Mesenteric fat pad (tissue), 1 donor: ENCODE measurements around the gene PDZRN3. TPM values are rescaled to one million over a fixed set of nuclear protein-coding genes. Genes with fewer than 3 reads are reported as not detected.

Source experiments
- DNase-seq: peaks from one replicate; pipeline ENCODE4 v3.0.0-alpha.2; 2020; ENCODE audit warnings: low spot score
- total RNA-seq: library from RNA; stranded (reverse); fragmentation: NEBNext Ultra II Directional; extraction: Animal tissue kit (Norgen Biotek cat#: 25700); gene quantifications from one replicate; pipeline ENCODE4 v1.2.1, GENCODE V29; 2021
- donor health status: DM: yes; HTN: yes; CAD: no.

Gene PDZRN3
- total RNA-seq, 1 donor from 2014 or later, result 52.8 TPM

DNA sequence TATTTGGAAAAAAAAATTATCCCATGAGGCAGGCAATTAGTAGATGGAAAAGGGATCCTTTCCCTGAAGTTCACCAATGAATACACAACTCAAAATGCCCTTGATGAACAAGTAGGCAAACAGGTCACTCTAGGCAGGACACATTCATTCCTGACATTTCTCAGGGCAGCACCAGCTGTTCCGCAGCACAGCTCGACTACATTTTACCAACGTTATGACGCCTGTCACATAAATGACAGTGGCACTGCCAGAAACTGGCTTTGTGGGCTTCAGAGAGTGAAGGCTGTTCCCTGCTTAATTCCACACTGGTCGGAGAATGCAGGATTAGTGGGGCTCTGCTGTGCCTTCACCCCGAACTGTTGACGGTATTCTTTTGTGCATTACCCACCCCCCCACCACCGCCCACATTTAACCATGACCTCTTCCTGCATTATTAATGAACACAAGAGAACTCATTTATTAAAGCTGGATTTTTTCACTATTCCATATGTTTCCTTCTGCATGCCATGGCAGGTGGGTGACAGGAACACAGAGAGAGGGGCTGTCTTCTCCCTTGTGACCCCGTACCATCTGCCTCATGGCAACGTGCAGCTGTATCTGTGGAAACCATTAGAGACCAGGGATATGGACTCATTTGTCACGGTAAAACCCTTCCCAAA lies 197.6 kb downstream of the PDZRN3 start:
- DNase-seq, result no peak

DNA sequence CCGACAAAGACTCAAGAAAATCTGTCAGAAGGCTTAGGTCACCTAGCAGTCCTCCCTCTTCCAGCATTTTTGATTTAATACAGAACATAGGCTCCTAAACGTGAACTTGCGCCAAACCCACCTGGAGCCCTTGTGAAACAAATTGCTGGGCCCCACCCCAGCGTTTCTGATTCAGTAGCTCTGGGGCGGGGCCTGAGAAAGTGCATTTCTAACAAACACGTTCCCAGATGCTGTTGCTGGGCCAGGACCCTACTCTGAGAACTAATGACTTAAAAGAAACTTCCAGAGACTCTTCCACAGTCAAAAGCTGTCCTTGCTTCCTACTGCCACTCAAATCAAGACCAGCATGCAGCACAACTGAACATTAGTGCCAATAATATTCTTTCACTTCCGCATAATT lies 198.1 kb downstream of the PDZRN3 start:
- no peak for DNase-seq

DNA sequence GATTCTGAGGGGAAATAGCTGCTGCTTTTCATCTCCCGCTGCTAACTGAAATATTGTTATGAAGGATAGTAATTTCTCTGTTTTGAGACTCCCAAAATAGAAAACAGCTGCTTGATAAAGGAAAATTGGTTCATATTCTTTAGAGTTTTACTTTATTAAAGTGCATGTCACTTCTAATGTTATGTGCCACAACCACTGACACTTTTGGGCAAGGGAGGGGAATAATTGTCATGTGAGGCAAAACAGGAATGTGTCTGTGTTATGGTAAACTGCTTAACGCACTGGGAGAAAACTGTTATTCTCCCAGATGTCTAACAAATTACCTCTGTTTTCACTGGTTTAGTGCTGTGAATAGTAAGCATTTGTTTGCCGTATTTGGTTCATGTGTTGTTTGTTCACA lies 201.6 kb downstream of the PDZRN3 start:
- no peak for DNase-seq

DNA sequence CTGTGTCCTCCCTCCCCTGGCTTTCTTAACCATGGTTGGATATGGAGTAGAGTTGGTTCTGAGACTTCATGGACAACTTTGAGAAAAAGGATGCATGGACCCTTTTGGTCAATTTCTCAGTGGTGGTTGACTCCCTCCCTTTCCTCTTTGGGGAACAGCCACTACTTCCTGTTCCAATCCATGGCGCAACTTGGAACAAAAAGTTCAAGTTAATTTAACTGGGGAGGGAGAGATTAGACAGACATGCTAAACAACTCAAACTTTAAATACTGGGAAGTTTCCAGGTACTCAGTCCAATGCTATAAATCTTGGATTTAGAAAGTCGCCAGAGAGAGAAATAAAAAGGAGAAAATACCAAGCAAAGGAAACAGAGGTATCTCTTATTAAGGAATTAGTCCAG lies 202.2 kb downstream of the PDZRN3 start:
- DNase-seq, result no peak

DNA sequence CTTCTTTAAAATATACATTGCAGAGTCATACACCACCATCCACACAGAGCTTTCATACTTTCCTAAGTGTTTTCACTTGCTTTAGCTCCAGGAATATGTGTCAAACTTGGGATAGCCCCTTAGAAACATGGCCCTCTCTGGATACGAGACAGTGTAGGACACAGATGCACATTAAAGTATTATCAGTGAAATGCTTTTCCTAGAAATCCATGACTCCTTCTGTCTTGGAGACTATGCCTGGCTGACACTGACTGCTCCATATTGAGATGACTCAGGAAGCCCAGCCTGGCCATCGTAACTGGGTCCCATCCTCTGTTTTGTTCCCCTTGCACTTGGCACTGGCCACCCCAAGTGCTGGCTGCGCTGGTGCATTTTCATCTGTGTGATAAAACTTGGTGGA lies 204.8 kb downstream of the PDZRN3 start:
- no peak for DNase-seq

DNA sequence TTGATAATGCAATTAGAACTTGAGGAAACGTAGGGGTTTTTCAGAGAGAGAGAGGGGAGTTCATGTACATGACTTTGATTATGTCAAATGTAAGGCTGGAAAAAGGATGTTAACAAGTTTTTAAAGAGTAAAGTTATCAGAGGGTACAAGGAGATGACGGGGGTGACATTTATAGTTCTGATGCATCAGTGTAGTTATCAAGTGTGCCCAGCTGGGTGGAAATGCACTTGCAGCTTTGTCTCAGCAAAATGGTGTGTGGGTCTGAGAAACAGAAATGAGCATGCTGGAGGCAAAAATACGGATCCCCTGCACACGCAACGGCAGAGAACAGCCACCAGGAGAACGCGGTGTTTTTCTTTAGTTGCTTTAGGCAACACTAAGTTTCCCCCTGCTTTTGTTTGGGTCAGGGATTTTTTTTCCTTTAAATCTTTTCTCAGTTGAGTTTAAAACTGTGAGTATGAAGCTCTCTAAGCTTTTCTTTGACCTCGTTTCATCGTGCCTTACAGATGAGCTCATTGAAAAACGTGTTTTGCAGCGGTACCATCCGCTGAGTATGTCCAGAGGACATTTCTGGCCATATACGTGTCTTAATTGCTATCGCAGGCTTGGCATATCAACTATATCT lies 205.4 kb downstream of the PDZRN3 start:
- DNase-seq, result no peak

DNA sequence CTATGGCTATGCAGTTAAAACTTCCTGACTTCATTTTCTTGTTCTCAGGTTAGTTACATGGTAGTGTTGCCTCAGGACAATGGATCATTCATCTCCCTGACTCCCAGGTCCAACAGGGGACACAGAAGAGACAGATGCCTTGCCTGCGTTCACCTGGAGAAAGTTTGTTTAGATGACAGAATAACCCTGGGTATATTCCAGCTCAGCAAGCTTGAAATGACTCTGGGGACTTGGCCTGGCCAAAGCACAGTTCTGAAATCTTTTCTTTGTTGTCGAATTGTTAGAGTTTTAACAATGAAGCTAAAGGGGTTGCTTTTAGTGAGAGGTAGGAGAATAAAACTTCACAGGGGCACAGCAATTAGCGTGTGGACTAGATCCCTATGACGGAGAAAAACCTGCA lies 206.1 kb downstream of the PDZRN3 start:
- no peak for DNase-seq

DNA sequence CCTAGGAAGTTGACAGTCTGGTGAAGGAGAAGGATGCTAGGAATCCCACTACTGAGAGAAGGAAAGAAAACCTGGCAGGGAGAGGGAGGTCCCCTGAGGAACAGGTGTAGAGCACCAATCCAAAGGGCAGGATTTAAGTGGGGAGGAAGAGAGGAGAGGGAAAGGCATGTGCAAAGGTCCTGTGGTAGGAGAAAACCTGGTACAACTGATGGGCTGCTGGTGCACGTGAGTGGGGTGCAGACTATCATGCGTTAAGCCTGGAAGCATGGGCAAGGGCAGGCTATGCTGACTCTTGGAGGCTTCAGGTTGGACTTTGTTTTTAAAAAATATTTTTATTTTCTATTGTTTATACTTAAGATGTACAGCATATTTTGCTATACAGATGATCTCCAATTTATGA lies 209.6 kb downstream of the PDZRN3 start:
- DNase-seq, result no peak

DNA sequence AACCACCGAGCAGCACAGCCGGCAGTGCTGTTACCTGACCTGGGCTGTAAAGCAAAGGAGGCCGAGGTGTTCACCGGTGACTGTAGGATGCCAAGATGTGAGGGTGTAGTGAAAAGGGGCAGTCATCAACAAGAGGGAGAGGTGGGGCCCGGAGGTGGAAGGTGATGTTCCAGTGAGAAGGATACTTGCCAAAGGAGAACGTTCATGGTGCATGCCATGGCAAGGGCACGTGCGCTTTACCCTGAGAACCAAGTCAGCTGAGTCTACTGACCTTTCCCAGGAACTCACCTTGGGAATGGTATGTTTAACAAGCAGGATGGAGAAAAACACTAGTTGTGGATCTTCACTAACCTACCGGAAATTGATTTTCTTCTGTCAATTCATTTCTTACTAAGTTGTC lies 211.1 kb downstream of the PDZRN3 start:
- no peak for DNase-seq

DNA sequence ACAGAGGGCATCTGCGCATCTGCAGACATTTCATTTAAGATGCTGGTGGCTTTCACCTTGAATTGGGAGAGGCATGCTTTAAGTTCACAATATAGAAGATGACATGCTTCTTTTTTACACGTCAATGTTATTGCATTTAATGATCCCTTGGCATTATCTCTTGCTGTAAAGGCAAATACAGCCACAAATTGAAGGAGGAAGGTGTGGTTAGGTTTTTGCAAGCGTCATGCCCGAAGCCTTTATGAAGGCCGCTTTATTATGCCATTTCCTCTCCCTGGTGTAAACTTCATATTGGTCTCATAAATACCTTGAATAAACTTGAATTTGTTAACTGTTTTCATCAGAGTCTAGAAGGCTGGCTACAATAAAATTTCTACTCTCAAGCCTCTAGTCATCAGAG lies 212.7 kb downstream of the PDZRN3 start:
- no peak for DNase-seq

DNA sequence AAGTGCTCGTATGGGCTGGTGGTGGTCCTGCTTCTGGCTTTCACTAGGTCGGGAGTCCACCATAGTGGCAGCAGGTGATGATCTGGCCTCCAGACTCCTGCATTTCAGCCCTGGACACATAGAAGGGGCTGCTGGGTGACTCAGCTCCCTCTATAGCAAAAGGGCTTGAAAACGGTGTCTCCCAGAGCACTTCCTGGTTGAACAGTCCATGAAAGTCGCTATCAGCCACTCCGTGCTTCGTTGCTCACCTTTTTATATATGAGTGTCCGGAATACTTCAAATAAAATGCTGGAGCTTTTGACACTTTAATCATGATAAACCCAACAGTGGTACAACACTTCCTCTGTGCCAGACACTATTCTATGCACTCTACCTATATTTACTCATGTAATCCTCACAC lies 213.2 kb downstream of the PDZRN3 start:
- DNase-seq, result no peak

DNA sequence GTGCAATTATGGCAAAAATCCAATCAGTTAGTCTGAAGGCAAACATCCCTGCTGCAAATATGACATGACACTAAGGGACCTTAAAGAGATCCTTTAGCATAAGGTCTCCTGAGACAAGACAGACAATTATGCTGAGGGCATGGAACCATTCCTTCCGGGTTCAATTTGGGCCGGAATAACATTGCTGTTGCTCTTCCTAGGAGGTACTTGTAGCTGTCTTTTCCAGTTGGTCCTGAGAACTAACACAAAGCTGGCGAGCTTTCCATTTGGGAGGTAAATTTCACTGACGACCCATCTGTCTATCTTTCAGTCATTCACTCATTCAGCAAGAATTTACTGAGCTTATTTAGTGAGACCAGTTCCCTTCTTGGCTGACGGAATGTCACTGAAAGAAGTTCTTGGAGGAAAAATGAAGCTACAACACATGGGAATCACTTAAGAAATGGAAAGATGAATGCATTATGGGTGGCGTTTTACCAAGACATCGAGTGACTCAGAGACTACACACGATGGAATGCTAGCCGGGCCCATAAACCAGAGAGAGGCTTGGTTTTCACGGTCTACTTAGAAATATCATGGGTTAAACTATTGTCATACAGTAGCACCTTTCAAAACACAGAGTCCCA lies 215.5 kb downstream of the PDZRN3 start:
- no peak for DNase-seq

DNA sequence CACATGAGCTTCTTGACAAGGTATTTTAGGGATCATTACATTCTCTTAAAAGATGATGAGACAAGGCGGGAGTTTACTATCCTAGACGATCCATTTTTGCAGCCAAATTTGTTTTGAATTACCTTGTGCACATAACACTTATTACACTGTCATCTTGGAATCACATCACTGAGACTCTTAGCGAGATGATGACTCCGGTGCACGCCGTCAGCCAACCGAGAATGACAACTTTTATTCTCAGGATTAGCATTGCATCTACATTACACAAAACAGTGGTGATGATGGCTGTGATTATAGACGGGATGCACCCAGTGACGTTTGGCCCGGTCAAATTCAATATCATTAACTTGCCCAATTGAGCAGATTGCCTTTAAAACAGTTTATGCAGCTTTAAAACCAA lies 216.1 kb downstream of the PDZRN3 start:
- no peak for DNase-seq

DNA sequence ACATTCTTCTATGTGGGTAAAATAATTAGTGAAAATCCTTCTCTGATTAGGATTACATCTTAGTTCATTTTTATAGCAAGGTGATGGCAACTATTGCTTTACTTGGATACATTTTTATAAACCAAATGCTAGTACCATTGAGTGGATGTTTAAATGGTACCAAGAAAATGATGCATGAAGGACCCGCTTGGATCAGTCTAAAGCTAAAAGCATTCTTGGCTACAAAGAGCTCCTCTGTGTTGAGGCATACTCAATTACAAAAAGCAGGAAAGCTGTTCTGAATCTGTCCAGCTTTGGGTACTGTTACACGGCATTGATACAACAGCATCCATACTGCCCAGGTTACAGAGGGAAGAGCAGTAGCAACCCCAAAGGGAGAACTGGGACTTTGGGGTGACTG lies 217.2 kb downstream of the PDZRN3 start:
- no peak for DNase-seq

DNA sequence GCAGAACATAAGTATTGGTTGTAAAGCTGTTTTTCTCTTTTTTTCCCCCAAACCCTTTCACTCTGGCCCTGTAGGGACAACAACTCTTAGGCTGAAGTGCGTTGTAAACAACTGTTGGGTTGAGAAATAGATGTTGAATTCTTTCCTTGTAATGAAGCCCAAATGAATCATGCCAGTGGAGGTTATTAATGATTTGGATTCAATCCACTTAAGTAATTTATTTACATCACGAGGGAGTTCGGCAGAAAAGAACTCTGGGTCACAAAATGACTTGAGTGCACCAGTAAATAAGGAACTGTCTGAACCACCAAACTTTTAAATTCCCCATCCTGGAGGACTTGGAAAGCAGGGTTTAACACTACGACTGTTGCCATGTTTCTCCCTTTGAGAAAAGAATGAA lies 218.9 kb downstream of the PDZRN3 start:
- DNase-seq, result no peak

DNA sequence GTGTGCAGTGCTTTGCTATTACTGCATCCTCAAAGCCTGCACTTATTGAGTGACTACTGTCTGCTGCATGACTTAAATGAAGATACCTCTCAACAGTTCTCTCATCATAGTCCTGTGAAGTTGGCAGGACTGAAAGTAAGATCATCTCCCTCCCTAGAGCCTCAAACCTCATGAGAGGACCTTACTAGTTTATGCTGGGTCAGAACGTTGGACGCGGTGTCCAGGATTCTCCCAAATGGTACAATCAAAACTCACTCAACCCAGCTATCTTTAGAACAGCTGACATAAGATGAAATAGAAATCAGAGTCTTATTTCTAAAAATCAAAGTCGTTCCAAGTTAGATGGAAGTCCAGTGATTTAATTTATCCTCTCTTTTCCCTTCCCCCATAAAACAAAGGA lies 219.7 kb downstream of the PDZRN3 start:
- DNase-seq, result no peak

DNA sequence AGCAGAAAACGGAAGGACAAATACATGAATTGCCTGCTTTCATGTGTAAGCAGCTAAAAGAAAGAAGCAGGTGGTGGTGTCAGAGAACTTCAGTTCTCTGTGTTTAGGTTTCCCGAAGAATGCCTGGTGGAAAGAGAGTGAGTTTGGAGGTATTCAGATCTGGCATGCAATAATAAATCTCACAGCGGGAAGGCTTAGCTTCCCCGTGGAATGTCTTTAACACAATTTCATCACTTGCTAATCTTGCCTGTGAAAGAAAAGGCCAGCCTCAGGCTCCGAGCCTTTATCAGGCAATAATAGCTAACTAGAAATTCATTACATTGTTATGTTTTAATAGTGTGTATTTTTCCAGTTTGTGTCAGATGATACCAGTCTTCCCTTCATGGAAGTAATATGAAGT lies 220.3 kb downstream of the PDZRN3 start:
- no peak for DNase-seq

DNA sequence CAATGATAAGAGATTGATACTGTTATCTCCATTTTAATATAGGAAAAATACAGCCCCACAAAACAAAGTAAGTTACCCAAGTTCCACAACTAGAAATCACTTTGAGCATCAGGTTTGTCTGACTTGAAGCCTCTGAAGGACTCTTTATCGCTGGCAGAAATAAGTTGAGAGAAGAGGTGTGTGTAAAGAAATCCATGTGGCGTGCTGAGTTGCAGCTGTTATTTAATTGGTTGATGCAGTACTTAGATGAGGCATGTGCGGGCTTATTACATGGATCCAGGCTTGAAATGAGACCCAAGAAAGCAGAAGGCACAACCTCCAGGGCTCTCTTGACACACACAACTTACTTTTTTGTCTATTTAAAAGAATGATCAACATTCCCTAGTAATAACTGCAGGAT lies 221.3 kb downstream of the PDZRN3 start:
- DNase-seq, result no peak

DNA sequence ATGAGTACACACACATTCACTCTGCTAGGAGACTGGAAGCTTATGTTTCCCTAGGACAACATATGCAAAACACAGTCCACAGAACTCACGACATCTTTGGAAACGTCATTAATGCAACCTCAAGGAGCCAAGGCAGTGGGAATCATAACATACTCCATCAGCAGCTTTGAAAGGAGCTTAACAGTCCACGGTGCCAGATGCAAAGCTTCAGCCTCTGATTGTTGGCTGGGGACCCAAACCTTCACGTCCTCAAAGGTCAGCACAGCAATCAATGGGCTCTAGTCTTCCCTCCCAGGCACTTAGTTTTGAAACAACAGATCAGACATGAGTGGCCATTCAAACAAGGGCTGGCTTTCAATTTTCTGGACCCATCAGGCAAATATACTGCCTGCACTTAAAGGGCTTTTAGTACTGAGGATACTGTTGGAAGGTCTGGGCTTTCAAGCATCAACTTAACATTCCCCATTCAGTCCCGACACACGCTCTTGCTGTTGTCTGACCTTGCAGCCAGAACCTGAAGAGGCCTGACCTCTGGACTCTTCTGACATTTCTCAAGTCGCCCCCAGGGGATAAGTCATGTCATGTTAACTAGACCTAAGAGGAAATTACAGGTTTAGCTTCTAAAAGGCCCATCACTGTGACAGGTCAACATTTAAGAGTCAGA lies 223.0 kb downstream of the PDZRN3 start:
- no peak for DNase-seq

DNA sequence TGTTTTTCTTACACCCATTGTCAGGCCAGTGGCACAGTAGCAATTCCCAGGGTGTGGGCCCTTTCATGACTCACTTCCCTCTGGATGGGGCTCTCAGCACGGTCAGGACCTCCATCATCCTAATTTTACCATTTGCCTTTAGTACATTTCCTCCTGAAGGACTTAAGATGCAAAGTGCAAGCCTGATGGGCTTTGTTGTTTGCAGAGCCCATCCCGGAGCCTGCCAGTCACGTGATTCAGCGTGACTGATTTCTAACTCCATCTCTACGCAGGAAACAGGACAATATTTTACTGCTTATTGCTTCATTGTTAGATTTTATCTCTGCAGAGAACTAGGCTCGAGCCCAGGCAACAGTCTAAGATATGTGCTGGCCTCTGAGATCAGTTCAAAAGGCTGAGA lies 223.7 kb downstream of the PDZRN3 start:
- no peak for DNase-seq

DNA sequence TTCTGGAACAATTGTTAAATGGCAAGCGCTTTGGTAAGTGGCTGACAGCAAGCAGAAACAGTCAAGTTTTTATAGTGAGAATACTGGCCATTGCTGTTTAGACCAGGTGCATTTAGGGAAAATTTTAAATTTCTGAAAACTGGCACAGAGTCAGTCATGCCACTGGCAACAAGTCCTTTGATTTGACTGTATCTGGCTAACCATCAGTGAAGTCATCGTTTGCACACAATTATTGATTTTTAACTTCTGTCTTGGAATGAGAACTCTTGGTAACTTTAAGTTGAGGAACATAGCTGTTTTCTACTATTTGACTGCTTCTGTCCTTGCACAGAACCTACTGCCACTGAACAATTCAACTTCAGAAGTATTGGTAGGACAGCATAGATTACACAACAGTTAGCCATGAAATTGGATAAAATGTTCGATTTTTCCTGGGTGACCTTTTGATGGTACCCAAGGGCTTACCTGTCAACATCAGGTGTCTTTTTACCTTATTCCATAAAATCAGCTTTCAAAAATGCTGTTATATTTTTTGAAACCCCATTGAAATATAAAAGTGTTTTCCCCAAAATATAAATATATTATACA lies 225.0 kb downstream of the PDZRN3 start:
- DNase-seq, result no peak

DNA sequence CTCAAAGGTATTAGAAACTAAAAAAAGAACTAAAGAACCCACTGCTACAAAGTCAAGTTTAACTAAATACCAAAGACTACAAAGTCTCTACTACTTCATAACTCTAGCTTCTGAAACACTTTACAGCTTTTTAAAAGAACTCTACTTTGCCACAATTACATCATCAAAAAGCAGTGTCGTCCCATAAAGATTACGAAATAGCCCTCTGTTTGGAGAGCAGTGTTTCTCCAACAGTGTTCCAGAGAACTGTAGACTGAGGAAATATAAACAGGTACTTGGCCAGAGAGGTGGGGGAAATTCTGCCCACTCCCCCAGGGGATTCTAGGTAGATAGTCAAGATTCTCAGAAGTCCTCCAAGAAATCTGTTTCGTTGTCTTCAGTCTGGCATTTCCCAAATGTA lies 225.6 kb downstream of the PDZRN3 start:
- DNase-seq, result no peak
